Esophagus squamous epithelium (tissue), 5 donors: ENCODE results near the gene PARD3. TPM values are rescaled to one million over a fixed set of nuclear protein-coding genes. Genes with fewer than 3 reads are reported as not detected.
"Not testable (repeated sequence)": the region's sequence is repeated elsewhere in the genome, so short reads cannot be mapped to it uniquely, and the experiment has no call there.

ENCODE experiments used
- DNase-seq: peaks from one replicate; lab custom pipeline; 2025; lab: John Stamatoyannopoulos, UW
- H3K27ac ChIP-seq, 4 donors: fragments of 200-600 bp; sonication (generic); one replicate each; pipeline ENCODE4 v1.5.1; 2016 to 2019; ENCODE audit warnings: mild to moderate bottlenecking in 1 of 4
- H3K27me3 ChIP-seq, 4 donors: fragments of 200-600 bp; sonication (generic); 1 replicate in 3 of 4; 2 replicates in 1 of 4; pipeline versions ENCODE4 v1.5.1 to v1.6.0; 2017 to 2021; ENCODE audit warnings: antibody characterized with exemption in 1 of 4
- H3K36me3 ChIP-seq, 3 donors: fragments of 200-600 bp; sonication (generic); one replicate each; pipeline ENCODE4 v1.5.1; 2016 to 2019
- H3K4me1 ChIP-seq, 3 donors: fragments of 200-600 bp; sonication (generic); one replicate each; pipeline ENCODE4 v1.5.1; 2017 to 2019
- H3K4me3 ChIP-seq, 4 donors: fragments of 200-600 bp; sonication (generic); 1 replicate in 3 of 4; 2 replicates in 1 of 4; pipeline ENCODE4 v1.5.1; 2016 to 2019; ENCODE audit warnings: mild to moderate bottlenecking in 2 of 4, moderate library complexity in 1 of 4
- H3K9me3 ChIP-seq, 3 donors: fragments of 200-600 bp; sonication (generic); one replicate each; pipeline ENCODE4 v1.5.1; 2016 to 2019
- CTCF ChIP-seq, 6 experiments: fragments of 450-650 bp in 4 of 6; fragments of 200-600 bp in 2 of 6; sonication (generic) in 2 of 6; IDR thresholded peaks; one replicate each; pipeline ENCODE4 v1.5.1; 2016 to 2019; ENCODE audit warnings: antibody characterized with exemption in 6 of 6, mild to moderate bottlenecking in 4 of 6, moderate library complexity in 4 of 6
- POLR2A ChIP-seq, 4 donors: fragments of 450-650 bp; IDR thresholded peaks; one replicate each; pipeline ENCODE4 v1.6.1; 2017; ENCODE audit warnings: antibody characterized with exemption in 4 of 4, mild to moderate bottlenecking in 4 of 4, moderate library complexity in 3 of 4
- WGBS, 2 donors: methylation state at CpG; one replicate each; pipeline ENCODE4 v1.1.5; 2018; 5-methylcytosine and 5-hydroxymethylcytosine counted together
- intact Hi-C: fragments of 100-400 bp; cut with DNase I; formaldehyde crosslinking; loops from one replicate; pipeline ENCODE4 v1.15.0; 2022
- total RNA-seq, 4 donors: library from RNA; depleted of rRNA; stranded (reverse); fragments of >200 nt; gene quantifications; one replicate each; pipeline ENCODE4 v1.1.0, GENCODE V29; 2016
- donor health status: DM: yes; HTN: yes; CAD: no.

Gene PARD3
- total RNA-seq, 4 donors from 2014 or later, result 57.3 to 114 (median 81.7) TPM

GRCh38 chr10:34646331-34646730 lies 168.8 kb downstream of the PARD3 start:
- H3K27ac ChIP-seq, result no peak overlapping the region
- no peaks in the 10 kb centered on the region for H3K36me3 ChIP-seq
- peaks cover 0 to 34% (median 0%) of the 10 kb centered on the region in 3 donors for H3K4me1 ChIP-seq
- H3K4me3 ChIP-seq, result no peak overlapping the region
- DNase-seq, result no peak
- TF ChIP-seq POLR2A (IDR thresholded peaks at IDR 0.05), result no peak
- TF ChIP-seq CTCF (IDR thresholded peaks at IDR 0.05), result no peak
- no peaks in the 10 kb centered on the region for H3K27me3 ChIP-seq
- no peaks in the 10 kb centered on the region for H3K9me3 ChIP-seq
- intact Hi-C loops, result no loop called here
- 88 to 93% methylated on average over 6 of the region's 6 CpGs for WGBS, 2 donors

- DNase-seq, H3K36me3 ChIP-seq, intact Hi-C loops, H3K27ac ChIP-seq, H3K9me3 ChIP-seq, H3K4me3 ChIP-seq, H3K27me3 ChIP-seq: not testable (repeated sequence)
- H3K4me1 ChIP-seq, result peaks cover 0 to 44% (median 0%) of the 10 kb centered on the region in 3 donors
- WGBS, 2 donors, result 79 to 94% methylated on average over 3 of the region's 3 CpGs
Observed at GRCh38 chr10:34644815-34645214, 170.3 kb downstream of the PARD3 start.

GRCh38 chr10:34644224-34644623 lies 170.9 kb downstream of the PARD3 start:
- no peaks in the 10 kb centered on the region for H3K36me3 ChIP-seq
- H3K4me3 ChIP-seq, result no peak overlapping the region
- H3K4me1 ChIP-seq, result peaks cover 0 to 47% (median 0%) of the 10 kb centered on the region in 3 donors
- no peak for DNase-seq
- no peaks in the 10 kb centered on the region for H3K27me3 ChIP-seq
- 86% methylated on average over 3 of the region's 3 CpGs; no CpG with 5 or more reads in 1 of the 2 donors for WGBS, 2 donors
- H3K9me3 ChIP-seq, result no peaks in the 10 kb centered on the region
- TF ChIP-seq CTCF (IDR thresholded peaks at IDR 0.05), result no peak
- TF ChIP-seq POLR2A (IDR thresholded peaks at IDR 0.05), result no peak
- intact Hi-C loops, result no loop called here
- no peak overlapping the region for H3K27ac ChIP-seq

GRCh38 chr10:34643620-34644019 lies 171.5 kb downstream of the PARD3 start:
- 80 to 89% methylated on average over 5 of the region's 5 CpGs for WGBS, 2 donors
- TF ChIP-seq POLR2A (IDR thresholded peaks at IDR 0.05) (no peak), CTCF (IDR thresholded peaks at IDR 0.05) (no peak)
- intact Hi-C loops, result no loop called here
- Histone ChIP-seq H3K9me3 (no peaks in the 10 kb centered on the region), H3K4me3 (no peak overlapping the region), H3K27me3 (no peaks in the 10 kb centered on the region), H3K27ac (no peak overlapping the region), H3K4me1 (peaks cover 0 to 49% (median 0%) of the 10 kb centered on the region in 3 donors), H3K36me3 (no peaks in the 10 kb centered on the region)
- no peak for DNase-seq

- H3K27ac ChIP-seq, result no peak overlapping the region
- intact Hi-C loops, result no loop called here
- WGBS, 2 donors, result 78 to 81% methylated on average over 9 to 12 of the region's 12 CpGs
Observed at GRCh38 chr10:34641913-34642558, 173.1 kb downstream of the PARD3 start.

More at GRCh38 chr10:34641913-34642558, 173.1 kb downstream of the PARD3 start:
- no peaks in the 10 kb centered on the region for H3K9me3 ChIP-seq
- peaks cover 0 to 63% (median 3%) of the 10 kb centered on the region in 3 donors for H3K4me1 ChIP-seq
- H3K36me3 ChIP-seq, result no peaks in the 10 kb centered on the region
- no peaks in the 10 kb centered on the region for H3K27me3 ChIP-seq
- H3K4me3 ChIP-seq, result no peak overlapping the region
- no peak for TF ChIP-seq POLR2A (IDR thresholded peaks at IDR 0.05)
- no peak for TF ChIP-seq CTCF (IDR thresholded peaks at IDR 0.05)
- no peak for DNase-seq
